ENCODE data around the gene RPP40.
"Not testable (repeated sequence)": the region's sequence is repeated elsewhere in the genome, so short reads cannot be mapped to it uniquely, and the experiment has no call there.

GRCh38 chr6:5033214-5033904 lies 29.5 kb upstream of the RPP40 start:
- not testable (repeated sequence) for TF ChIP-seq CTCF (optimal IDR thresholded peaks at IDR 0.05 in 1 of 3, IDR thresholded peaks at IDR 0.05 in 1 of 3, conservative IDR thresholded peaks at IDR 0.05 in 1 of 3; ENCODE audit: extremely low read depth in 1 of 3, insufficient read depth in 2 of 3, low read length in 3 of 3); EZH2 (IDR thresholded peaks at IDR 0.05; ENCODE audit: low read length)
